Measurements from ENCODE around the gene CSF3. TPM values are rescaled to one million over a fixed set of nuclear protein-coding genes. Genes with fewer than 3 reads are reported as not detected.
A peak's percentile ranks its signal among the peaks of the same experiment; 100 is the strongest.

The CSF3 gene
- total RNA-seq, 1 donor from 2014 or later, result not detected

GRCh38 chr17:40024901-40025300 lies 9.7 kb downstream of the CSF3 start:
- H3K4me3 Mint-ChIP-seq (ENCODE audit: unreplicated experiment), result no peak overlapping the region
- H3K4me1 Mint-ChIP-seq (ENCODE audit: unreplicated experiment), result no peaks in the 10 kb centered on the region
- no peak for DNase-seq (ENCODE audit: low spot score)
- H3K9me3 Mint-ChIP-seq (ENCODE audit: unreplicated experiment), result no peaks in the 10 kb centered on the region
- peaks cover 46% of the 10 kb centered on the region for H3K36me3 Mint-ChIP-seq (ENCODE audit: low read depth, unreplicated experiment)
- TF ChIP-seq CTCF (IDR thresholded peaks at IDR 0.05; ENCODE audit: unreplicated experiment), result no peak
- H3K27ac Mint-ChIP-seq (ENCODE audit: unreplicated experiment), result no peak overlapping the region
- H3K27me3 Mint-ChIP-seq (ENCODE audit: unreplicated experiment), result peaks cover 3% of the 10 kb centered on the region

GRCh38 chr17:40025559-40025958 lies 10.3 kb downstream of the CSF3 start:
- Mint-ChIP-seq H3K9me3 (ENCODE audit: unreplicated experiment) (no peaks in the 10 kb centered on the region), H3K27me3 (ENCODE audit: unreplicated experiment) (peaks cover 3% of the 10 kb centered on the region), H3K27ac (ENCODE audit: unreplicated experiment) (no peak overlapping the region), H3K36me3 (ENCODE audit: low read depth, unreplicated experiment) (peaks cover 47% of the 10 kb centered on the region), H3K4me3 (ENCODE audit: unreplicated experiment) (peak overlapping the region; percentile 42), H3K4me1 (ENCODE audit: unreplicated experiment) (no peaks in the 10 kb centered on the region)
- no peak for DNase-seq (ENCODE audit: low spot score)
- TF ChIP-seq CTCF (IDR thresholded peaks at IDR 0.05; ENCODE audit: unreplicated experiment), result no peak

- H3K4me1 Mint-ChIP-seq (ENCODE audit: unreplicated experiment), result no peaks in the 10 kb centered on the region
- no peaks in the 10 kb centered on the region for H3K9me3 Mint-ChIP-seq (ENCODE audit: unreplicated experiment)
- peak overlapping the region; percentile 48 for H3K4me3 Mint-ChIP-seq (ENCODE audit: unreplicated experiment)
- H3K27me3 Mint-ChIP-seq (ENCODE audit: unreplicated experiment), result peaks cover 5% of the 10 kb centered on the region
- H3K27ac Mint-ChIP-seq (ENCODE audit: unreplicated experiment), result no peak overlapping the region
- no peak for DNase-seq (ENCODE audit: low spot score)
- no peak for TF ChIP-seq CTCF (IDR thresholded peaks at IDR 0.05; ENCODE audit: unreplicated experiment)
- H3K36me3 Mint-ChIP-seq (ENCODE audit: low read depth, unreplicated experiment), result peaks cover 48% of the 10 kb centered on the region
Observed at GRCh38 chr17:40025991-40026815, 11.0 kb downstream of the CSF3 start.

- Mint-ChIP-seq H3K27me3 (ENCODE audit: unreplicated experiment) (peaks cover 6% of the 10 kb centered on the region), H3K9me3 (ENCODE audit: unreplicated experiment) (no peaks in the 10 kb centered on the region), H3K36me3 (ENCODE audit: low read depth, unreplicated experiment) (peaks cover 42% of the 10 kb centered on the region), H3K4me3 (ENCODE audit: unreplicated experiment) (no peak overlapping the region), H3K27ac (ENCODE audit: unreplicated experiment) (no peak overlapping the region), H3K4me1 (ENCODE audit: unreplicated experiment) (no peaks in the 10 kb centered on the region)
- TF ChIP-seq CTCF (IDR thresholded peaks at IDR 0.05; ENCODE audit: unreplicated experiment), result peak; percentile 91
- DNase-seq (ENCODE audit: low spot score), result peak; percentile 80
Observed at GRCh38 chr17:40026816-40027613, 11.8 kb downstream of the CSF3 start.

- Mint-ChIP-seq H3K4me3 (ENCODE audit: unreplicated experiment) (no peak overlapping the region), H3K4me1 (ENCODE audit: unreplicated experiment) (no peaks in the 10 kb centered on the region), H3K27me3 (ENCODE audit: unreplicated experiment) (peaks cover 9% of the 10 kb centered on the region), H3K9me3 (ENCODE audit: unreplicated experiment) (no peaks in the 10 kb centered on the region), H3K36me3 (ENCODE audit: low read depth, unreplicated experiment) (peaks cover 42% of the 10 kb centered on the region), H3K27ac (ENCODE audit: unreplicated experiment) (no peak overlapping the region)
- TF ChIP-seq CTCF (IDR thresholded peaks at IDR 0.05; ENCODE audit: unreplicated experiment), result no peak
- DNase-seq (ENCODE audit: low spot score), result no peak
Observed at GRCh38 chr17:40027614-40028012, 12.4 kb downstream of the CSF3 start.

All from endothelial cell (in vitro differentiated cells).